Myocyte (in vitro differentiated cells): ENCODE data around the gene NR3C2. TPM values are rescaled to one million over a fixed set of nuclear protein-coding genes. Genes with fewer than 3 reads are reported as not detected.

Source experiments
- DNase-seq: peaks from one replicate; pipeline ENCODE4 v3.0.0-alpha.2; 2012; ENCODE audit warnings: low read depth
- total RNA-seq: library from RNA; depleted of rRNA; stranded (reverse); fragments of >200 nt; gene quantifications from 2 replicates; pipeline ENCODE4 v1.2.3, GENCODE V29; 2014

NR3C2 gene
- total RNA-seq, 1 donor from 2014 or later = 13.4 TPM

DNA sequence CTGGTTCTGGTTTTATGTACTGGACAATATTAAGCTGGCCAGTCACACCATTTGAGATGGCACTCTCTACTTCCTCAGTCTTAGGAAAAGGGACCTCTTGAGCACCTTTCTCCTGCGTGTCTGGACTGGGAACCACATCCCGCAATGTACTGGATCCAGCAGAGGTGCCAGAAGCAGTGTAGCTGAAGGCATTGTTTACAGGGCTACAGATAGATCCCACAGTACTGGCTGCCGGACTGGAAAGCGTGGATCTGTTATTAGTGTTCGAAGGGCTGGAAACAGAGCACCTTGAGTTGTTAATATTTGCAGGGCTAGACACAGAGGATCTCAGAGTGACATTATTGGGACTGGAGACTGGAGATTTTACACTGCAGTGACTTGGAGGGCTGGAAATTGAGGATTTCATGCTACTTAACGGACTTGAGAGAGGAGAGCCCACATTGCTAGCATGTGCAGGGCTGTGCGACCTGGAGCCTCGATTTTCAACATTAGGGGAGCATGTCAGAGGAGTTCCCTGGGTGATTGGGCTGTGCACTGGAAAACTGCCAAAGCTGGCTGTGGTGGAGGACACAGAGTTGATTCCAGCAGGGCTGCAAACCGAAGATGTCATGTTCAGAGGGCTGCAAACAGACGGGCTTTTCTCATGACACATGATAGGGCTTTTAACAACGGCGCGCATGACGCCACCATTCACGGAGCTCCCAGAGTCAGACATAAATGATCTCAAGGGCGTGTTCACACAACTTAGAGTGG is 6.4 kb downstream of the NR3C2 start:
- no peak for DNase-seq

DNA sequence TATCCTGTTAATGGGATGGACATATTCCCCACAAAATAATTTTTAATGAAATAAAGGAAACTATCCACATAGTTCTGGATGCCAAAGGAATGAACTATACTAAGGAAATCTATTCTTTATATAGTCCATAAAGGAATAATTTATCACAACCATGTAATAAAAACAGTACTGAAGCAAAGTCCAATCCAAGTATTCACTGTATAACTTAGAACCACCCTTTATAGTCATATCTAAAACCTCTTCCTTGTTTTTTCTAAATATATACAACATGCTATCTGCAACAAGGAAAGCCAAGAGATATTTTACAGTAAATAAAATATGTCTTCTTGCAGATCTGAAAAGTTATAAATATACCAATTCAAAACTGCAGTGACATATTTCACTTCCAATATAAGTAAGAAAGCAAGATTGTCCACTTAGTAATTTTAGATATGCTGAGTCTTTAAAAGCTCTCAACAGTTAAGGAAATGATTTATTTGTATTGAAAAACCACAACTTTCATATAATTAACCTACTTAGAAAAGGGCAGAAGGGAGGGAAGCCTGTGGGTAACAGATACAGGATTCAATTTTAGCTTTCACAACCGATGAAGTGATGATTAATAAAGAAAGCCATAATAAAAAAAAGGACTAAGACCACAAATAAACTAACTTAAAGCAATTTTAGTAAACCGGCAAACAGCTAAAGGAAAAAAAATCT is 8.0 kb downstream of the NR3C2 start:
- no peak for DNase-seq

DNA sequence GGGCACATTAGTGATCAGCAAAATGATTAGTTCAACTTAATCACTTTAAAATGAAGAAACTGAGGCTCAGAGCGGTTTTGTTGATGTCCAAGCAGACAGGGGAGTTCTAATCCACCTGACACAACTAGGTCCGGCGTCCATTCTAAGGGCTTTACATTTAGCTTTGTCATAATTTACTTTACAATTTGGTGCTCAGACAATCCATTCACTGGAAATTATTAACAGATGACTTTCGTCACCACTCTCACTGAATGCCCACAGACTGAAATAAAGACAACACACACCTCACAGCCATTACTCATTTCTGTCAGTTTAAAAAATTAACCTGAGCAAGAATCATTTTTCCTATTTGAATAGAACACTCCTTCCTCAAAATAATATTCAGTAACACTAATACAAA is 10.8 kb downstream of the NR3C2 start:
- DNase-seq = no peak

DNA sequence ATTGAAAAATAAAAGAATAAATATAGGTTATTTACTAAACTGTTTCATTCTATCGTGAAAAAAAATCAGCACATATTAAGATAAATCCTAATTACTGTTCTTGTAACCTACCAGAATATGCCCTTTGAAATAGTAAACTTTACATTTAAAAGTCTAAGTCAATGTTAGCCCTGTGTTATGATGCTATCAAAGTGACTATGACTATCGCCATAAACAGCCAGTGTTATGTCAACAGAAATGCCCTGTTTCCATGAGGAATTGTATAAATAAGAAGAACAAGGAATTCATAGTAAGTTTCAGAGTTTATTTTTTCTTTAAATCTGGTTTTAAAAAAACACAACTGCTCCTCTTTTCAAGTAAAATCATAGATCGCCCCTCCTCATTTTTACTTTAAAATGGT is 11.4 kb downstream of the NR3C2 start:
- DNase-seq = no peak

DNA sequence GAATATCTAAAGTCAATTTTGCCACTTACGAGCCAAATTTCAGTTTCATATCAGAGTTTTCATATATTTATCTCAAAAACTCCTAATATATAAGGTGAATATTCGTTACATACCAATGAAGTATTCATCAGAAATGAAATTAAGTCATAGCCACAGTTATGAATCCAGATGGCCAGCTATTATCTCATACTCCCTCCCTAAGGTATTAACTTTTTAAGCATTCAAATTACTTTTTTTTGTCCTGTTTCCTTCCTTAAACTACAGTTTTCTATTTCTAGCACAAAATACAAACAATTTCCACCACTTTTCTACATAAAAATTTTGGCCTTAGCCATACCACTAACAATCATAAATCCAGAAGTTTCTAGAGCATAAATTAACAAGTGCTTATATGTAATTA is 13.0 kb downstream of the NR3C2 start:
- no peak for DNase-seq

DNA sequence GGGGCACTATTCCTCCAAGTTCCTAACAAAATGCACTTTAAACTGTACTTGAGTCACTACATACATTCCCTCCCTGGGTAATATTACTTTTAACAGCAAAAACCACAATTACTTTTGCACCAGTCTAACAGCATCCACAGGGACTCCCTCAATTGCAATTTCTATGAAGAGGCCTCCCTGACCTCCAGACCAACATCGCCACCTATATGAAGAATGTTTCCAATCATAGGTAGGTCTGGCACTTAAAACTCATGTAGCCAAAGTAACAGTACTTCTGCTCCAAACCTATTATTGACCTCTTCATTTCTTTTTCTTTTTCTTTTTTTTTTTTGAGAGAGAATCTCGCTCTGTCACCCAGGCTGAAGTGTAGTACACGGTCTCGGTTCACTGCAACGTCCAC is 15.6 kb downstream of the NR3C2 start:
- DNase-seq = no peak

DNA sequence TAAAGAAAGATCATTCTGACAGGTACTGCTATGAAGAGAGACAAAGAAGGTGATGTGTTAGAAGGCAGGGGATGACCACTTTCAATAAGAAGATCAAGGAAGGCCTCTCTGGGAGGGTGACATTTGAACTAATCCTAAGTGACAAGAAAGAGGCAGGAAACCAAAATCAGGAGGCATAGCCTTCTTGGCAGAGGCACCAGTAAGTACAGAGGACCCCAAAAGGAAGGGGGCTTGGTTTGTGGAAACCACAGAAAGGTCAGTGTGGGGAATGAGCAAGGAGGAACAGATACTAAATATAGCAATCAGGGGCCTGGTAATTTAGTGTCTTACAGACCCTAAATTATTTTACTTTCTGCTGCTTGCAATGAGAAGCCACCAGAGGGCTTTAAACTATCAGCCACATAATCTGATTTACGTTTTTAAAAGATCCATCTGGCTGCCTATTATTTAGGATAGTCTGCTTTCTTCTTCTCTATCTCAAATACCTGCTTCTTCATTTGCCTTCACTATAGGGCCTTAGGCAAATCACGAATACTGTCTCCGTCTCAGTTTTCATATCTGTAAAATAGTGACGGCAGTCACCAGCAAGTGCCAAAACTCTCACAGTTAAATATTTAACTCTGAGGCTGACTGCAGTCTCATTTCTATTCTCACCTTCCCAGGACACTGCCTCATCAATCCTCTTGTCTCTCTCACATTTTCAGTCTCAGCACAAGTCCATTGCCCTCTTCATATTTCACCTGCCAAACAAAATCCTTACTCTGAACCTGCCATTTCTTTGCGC is 16.7 kb downstream of the NR3C2 start:
- no peak for DNase-seq

DNA sequence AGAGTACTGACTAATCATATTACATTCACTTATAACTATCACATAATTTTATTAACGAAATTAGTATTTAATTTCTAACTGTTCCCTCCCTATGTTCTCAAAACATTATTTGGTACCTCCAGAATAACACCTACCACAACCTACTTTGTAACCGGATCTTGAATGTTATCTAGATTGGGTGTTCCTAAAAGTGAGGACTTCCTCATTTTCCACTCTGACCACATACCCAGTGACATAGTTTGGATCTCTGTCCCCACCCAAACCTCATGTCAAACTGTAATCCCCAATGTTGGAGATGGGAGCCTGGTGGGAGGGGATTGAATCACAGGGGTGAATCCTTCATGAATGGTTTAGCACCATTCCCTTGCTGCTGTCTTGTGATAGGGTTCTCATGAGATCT is 21.8 kb downstream of the NR3C2 start:
- no peak for DNase-seq

DNA sequence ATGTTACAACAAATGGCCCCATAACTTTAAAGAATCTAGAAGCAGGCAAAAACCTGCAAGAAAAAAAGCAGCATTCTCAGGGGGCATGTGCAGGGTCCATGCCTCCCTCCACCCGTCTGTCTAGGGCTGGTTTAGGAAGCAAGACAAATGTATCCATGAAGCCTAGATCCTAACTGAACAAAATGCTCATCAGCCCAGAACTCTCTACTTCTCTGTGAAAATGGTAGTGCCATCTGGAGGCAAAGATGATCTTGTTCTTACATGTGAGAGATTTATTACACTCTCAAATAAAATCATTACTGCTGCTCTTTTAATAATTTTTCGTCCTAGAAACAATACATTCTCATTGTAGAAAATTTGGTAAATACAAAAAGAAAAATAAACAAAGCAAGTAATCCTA is 26.7 kb downstream of the NR3C2 start:
- DNase-seq = peak; percentile 53

DNA sequence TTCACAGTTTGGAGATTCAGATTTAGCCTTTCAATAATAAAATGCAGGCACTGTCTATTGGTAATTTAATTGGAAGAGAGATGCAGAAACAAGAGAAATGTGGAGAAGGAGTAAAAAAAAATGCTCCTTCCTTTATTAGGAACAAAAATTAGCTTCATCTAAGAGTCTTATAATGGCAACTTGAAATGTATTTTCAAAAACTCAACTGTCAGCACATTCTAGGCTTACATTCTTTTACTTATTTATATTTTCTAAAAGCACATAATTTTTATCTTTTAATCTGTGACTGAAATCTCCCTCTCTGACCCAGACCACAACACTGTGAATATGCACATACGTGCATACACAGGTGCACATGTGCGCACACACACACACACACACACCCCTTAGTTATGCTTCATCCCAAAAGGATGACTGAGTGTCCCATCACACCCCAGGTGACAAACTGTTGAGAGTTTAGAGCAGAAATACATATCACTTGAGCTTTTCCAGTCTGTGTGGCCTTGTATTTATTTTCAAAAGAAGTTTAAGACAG is 29.7 kb downstream of the NR3C2 start:
- no peak for DNase-seq

DNA sequence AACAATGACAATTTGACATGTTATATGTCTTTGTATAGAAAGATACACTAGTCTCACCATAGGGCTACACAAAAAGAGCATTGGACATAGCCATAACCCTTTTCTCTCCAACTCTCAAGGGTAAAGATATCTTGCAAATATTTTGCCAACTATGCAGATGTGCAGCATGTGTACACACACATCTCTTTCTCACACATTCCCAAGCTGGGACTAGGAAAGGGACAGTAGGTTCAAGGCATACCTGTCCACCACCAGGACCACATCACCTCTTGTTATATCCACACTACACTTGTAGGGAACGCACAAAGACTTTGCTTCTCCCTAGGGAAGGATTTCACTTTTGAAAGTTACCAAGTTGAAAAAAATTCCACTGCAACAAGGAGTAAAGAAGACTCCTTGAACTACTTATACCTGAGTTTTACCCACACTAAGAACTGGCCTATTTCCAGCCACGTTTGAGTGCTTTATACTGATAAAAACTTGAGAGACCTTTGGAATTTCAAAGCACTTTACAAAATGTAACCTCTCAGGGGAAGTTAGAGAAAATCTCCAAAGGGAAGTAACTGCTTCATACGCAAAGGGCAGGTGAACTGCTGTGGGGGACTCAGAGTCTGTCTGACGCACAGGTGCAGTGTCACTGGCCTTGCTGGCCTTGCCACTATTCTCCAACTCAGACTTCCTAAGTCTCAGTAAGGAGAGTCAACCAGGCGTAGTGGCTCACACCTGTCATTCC is 36.9 kb downstream of the NR3C2 start:
- DNase-seq = no peak

DNA sequence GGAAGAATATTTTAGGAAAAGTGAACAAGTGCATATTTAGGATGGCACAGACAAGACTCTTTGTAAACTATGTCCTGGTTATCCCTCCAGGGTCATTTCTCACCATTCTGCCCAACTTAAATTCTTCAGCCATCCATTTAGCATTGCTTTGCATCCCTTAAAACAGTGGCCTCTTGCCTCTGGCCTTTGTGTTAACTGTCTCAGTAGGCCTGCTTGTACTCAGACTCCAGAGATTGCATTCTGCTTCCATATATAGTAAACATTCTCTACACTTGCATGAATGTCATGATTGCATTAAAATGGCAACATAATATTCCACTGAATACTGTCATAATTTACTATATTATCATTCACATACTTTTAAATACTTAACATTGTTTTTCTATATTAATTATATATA is 43.2 kb downstream of the NR3C2 start:
- DNase-seq = no peak

DNA sequence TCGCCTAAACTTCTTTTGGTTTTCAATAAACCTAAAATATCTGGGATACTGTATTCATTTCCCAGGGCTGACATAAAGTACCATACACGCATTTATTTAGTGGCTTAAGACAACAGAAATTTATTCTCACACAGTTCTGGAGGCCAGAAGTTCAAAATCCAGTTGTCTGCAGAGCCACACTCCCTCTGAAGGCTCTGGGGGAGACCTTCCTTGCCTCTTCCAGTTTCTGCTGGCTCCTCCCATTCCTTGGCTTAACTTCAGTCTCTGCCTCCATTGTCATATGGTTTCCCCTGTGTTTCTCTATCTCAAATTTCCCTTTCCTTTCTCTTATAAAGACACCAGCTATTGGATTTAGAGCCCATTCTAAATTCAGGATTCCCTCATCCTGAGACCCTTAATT is 44.4 kb downstream of the NR3C2 start:
- DNase-seq = no peak

DNA sequence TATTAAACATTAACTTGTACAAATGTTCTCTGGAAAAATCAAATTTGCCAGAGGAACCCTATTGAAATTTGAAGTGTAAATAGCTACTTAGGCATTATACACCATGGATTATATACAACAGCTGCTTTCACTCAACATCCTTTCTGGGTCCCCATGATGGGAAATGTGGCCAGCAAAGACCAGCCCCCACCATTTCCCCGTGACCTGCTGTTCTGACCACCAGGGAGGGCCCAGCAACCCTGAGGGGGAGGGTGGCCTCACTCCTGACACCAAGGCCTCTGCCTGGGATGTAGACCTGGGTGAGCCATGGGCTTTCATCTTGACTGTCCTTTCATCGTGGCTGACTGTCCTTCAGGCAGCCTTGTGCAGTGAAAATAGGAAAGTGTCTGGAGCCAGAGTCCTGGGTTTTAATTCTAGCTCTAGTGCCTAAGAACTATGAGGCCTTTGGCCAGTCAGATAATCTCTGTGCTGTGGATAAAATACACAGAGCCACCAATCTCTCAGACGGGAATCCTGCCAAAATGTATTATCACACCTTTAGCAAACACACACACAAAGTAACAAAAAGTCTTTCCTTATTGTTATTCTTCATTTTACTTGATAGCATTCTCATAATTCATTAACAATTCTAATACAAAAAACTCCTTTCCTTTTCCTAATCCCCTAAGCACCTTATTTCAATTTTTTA is 45.1 kb downstream of the NR3C2 start:
- DNase-seq = peak; percentile 20

DNA sequence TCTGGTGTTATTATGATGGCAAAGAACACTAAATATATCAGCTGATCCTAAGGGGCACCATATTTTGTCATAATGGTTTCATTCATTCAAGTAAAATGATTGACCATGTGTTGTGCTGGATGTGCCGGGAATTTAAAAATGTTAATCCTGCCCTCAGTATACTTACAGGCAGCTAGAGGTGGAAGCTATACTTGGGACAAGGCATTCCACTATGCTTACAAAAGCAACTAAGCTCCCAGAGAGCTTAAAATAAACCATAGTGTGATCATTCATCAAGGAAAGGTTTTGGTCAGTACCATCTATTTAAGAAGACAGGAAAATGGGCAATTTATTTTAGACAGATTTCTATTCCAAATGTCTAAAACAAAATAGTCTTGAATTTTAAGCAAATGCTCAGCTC is 46.4 kb downstream of the NR3C2 start:
- peak; percentile 23 for DNase-seq

DNA sequence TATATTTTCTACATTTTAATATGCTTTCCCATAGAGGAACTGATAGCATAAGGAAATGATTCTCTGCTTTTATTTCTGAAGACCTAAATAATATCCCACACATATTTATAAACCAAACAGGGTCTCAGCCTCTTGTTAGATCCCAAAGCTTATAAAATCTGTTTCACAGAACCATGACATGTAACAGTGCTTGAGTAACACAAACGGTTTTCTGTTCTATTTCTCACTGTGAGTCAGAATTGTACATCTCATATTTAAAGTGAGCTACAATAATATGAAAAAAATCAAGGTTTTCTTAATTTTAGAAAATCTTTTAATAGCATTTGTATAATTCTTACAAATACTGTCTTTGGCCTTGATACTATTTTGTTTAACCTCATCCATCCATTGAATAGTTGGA is 51.2 kb downstream of the NR3C2 start:
- DNase-seq = no peak

DNA sequence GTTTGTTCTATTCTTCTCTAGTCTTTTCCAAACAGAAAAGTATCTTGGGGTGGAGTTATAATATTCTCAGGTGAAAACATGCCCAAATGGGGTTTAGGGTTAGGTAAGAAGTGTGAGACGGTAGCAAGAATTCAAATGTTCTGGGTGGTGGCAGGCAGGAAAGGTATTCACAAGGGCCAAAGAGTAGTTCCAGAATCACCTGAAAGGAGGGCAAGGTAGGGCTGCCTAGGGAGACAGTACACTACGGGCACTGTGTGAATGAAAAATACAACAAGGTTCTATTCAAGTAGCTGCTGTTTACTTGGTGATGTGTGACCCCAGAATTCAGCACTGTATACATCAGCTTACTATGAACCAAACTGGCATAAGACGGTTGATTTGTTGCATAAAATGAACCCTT is 51.9 kb downstream of the NR3C2 start:
- no peak for DNase-seq

DNA sequence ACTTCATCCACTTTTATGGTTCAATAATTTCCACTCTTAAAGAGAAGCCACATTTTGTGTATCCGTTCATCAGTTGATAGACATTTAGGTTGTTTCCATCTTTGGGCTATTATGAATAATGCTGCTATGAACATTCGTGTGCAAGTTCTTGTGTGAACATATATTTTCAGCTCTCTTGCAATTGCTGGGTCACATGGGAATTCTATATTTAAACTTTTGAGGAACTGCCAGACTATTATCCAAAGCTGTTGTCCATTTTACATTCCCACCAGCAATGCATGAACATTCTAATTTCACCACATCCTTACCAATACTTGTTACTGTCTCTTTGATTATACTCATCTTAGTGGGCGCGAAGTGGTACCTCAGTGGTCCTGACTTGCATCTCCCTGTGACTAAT is 61.9 kb downstream of the NR3C2 start:
- no peak for DNase-seq

DNA sequence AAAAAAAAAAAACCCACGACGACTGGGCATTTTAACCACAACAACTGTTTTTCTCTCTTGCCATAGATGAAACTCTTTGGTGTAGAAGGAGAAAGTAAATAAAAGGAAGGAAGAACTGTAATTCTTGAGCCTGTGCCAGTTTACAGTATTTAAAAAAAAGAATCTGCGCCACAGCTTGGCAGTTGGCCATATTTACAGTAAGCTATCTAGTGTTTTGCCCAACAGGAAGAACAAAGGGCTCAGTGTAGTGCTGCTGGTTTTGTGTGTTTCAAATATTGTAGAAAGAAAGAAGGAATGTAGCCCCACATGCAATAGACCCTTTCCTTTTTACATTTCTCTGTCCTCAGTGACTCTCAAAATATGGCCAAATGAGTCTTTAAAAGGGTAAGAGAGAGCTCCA is 66.1 kb downstream of the NR3C2 start:
- DNase-seq = peak; percentile 79

DNA sequence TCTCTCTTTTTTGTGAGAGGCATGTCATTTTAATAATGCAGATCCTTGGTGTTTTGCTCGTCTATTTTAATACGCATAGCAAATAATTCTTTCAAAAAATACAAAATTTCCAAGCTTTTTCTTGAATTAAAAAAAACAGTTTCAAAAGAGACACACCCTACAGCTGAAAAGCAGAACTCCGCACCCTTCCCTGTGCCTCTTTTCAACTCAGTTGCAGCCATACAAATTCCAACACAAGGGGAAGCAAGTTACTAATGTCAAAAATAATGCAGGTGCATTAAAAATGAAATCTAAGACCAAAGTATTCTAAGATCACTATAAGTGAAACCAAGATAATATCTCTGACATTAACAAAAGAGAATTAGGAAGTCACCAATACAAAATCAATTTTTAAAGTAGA is 66.6 kb downstream of the NR3C2 start:
- no peak for DNase-seq

DNA sequence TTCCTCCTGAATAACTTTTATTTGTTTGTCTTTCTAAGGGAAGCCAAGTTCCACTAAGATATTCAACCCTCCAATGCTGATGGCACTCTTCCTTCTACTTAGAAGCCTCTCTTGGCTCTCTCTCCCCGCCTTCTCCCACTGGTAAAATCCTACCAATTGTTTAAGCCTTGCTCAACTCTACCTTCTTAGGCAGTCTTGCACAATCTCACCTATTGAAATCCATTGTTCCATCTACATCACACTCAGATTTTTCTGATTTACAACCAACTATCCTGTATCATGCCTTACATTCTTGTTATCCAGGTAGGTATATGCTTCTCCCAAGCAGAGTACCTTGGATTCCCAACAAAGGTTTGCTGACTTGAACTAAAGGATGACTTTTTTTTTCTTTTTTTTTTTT is 69.1 kb downstream of the NR3C2 start:
- DNase-seq = no peak
